Spleen (tissue), 7 donors: ENCODE data around the gene UBE2D1.

Experiments
- POLR2AphosphoS5 ChIP-seq, 3 donors: sonication (generic); formaldehyde crosslinking; IDR thresholded peaks; one replicate each; pipeline ENCODE4 v1.5.1; 2017; ENCODE audit warnings: antibody characterized with exemption in 3 of 3
- TF ChIP-seq, protein P1 (sequence below), 11 experiments: fragments of 200-600 bp in 7 of 11; fragments of 450-650 bp in 4 of 11; sonication (generic) in 4 of 11; IDR thresholded peaks in 8 of 11; conservative IDR thresholded peaks in 3 of 11; 1 replicate in 7 of 11; 2 replicates in 4 of 11; pipeline versions ENCODE4 v1.4.0 to v1.8.0; 2016 to 2021; ENCODE audit warnings: antibody characterized with exemption in 11 of 11, inconsistent platforms in 4 of 11, mild to moderate bottlenecking in 1 of 11
- donor health status: DM: no; HTN: no; CAD: no; lungs with moderate emphysema.
- donor health status: DM: no; HTN: no; CAD: no.
- donor health status: DM: no; HTN: no; CAD: no.

DNA sequence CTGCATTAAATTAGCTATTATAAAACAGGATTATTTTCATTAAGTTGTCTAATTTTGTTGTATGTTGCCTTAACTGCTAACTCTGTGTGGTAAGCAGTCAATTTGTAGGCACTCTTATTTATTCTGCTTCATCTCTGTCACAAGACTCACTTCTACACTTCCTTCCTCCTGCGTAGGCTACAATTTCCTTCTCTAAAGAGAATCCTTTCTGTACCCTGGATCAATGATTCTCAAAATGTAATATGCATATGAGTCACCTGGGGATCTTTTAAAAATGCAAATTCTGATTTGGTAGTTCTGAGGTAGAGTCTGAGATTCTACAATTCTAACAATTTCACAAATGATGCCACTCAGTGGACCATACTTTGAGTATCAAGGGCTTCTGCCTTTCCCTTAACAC is 4.4 kb upstream of the UBE2D1 start:
- TF ChIP-seq, protein P1, sequence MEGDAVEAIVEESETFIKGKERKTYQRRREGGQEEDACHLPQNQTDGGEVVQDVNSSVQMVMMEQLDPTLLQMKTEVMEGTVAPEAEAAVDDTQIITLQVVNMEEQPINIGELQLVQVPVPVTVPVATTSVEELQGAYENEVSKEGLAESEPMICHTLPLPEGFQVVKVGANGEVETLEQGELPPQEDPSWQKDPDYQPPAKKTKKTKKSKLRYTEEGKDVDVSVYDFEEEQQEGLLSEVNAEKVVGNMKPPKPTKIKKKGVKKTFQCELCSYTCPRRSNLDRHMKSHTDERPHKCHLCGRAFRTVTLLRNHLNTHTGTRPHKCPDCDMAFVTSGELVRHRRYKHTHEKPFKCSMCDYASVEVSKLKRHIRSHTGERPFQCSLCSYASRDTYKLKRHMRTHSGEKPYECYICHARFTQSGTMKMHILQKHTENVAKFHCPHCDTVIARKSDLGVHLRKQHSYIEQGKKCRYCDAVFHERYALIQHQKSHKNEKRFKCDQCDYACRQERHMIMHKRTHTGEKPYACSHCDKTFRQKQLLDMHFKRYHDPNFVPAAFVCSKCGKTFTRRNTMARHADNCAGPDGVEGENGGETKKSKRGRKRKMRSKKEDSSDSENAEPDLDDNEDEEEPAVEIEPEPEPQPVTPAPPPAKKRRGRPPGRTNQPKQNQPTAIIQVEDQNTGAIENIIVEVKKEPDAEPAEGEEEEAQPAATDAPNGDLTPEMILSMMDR (IDR thresholded peaks at IDR 0.05 in 8 of 11, conservative IDR thresholded peaks at IDR 0.05 in 3 of 11) = no peak
- TF ChIP-seq POLR2AphosphoS5 (IDR thresholded peaks at IDR 0.05) = no peak
